ENCODE data around the gene MKKS. TPM values are rescaled to one million over a fixed set of nuclear protein-coding genes. Genes with fewer than 3 reads are reported as not detected.

MKKS gene
- total and polyA plus RNA-seq, 2 donors from 2014 or later = 17.8 to 49.2 TPM

DNA sequence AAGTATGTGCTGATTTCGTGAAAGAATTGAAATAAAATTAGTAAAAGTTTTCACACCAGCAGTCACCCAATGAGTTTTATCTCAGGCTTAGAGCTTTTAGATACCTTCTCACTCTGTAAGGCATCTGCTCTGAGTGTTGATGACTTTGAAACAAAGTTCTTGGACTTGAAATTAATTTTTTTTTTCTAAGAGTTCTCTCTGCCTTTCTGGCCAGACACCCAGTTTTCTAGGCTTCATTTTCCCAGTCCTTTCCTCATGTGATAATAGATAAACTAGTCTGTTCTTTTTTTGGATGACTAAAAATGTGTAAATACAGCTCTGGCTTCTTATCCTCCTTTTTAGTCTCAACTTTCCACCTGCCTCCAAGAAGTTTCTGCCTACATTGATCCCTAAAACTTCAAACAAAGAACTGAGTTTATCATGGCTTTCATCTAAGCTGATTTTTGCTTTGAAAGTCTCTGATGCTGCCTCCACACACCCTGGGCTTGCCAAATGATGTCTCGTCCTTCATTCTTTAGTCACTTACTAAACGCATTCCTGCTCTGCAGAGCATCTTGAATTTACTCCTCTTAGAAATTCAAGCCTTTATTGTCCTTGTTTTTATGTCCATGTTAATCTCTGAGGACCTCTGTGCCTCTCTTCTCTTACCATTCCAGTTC, 33.8 kb upstream of the MKKS start:
- no peak overlapping the region for H3K4me3 ChIP-seq (ENCODE audit: low read length in 3 of 3)
- no peaks in the 10 kb centered on the region for H3K9me3 ChIP-seq (ENCODE audit: control insufficient read depth in 2 of 3, insufficient read depth in 1 of 3, low read length in 3 of 3)
- no peak overlapping the region for H3K27ac ChIP-seq (ENCODE audit: low read depth in 2 of 2, low read length in 2 of 2)
- H3K36me3 ChIP-seq (ENCODE audit: control insufficient read depth in 2 of 3, insufficient read depth in 3 of 3, low read length in 3 of 3) = no peaks in the 10 kb centered on the region
- TF ChIP-seq, protein P1, sequence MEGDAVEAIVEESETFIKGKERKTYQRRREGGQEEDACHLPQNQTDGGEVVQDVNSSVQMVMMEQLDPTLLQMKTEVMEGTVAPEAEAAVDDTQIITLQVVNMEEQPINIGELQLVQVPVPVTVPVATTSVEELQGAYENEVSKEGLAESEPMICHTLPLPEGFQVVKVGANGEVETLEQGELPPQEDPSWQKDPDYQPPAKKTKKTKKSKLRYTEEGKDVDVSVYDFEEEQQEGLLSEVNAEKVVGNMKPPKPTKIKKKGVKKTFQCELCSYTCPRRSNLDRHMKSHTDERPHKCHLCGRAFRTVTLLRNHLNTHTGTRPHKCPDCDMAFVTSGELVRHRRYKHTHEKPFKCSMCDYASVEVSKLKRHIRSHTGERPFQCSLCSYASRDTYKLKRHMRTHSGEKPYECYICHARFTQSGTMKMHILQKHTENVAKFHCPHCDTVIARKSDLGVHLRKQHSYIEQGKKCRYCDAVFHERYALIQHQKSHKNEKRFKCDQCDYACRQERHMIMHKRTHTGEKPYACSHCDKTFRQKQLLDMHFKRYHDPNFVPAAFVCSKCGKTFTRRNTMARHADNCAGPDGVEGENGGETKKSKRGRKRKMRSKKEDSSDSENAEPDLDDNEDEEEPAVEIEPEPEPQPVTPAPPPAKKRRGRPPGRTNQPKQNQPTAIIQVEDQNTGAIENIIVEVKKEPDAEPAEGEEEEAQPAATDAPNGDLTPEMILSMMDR (IDR thresholded peaks at IDR 0.05; ENCODE audit: borderline replicate concordance, extremely low read depth, insufficient read depth) = no peak
- no peak for DNase-seq
- H3K9ac ChIP-seq (ENCODE audit: low read length in 3 of 3) = no peak overlapping the region
- intact Hi-C loops (cut with DNase I) = no loop called here
- no peaks in the 10 kb centered on the region for H3K27me3 ChIP-seq (ENCODE audit: control insufficient read depth, insufficient read depth, low read length)
- no peaks in the 10 kb centered on the region for H3K4me1 ChIP-seq (ENCODE audit: control insufficient read depth in 2 of 3, insufficient read depth in 2 of 3, low read depth in 1 of 3, low read length in 3 of 3)
- FAIRE-seq = no peak

DNA sequence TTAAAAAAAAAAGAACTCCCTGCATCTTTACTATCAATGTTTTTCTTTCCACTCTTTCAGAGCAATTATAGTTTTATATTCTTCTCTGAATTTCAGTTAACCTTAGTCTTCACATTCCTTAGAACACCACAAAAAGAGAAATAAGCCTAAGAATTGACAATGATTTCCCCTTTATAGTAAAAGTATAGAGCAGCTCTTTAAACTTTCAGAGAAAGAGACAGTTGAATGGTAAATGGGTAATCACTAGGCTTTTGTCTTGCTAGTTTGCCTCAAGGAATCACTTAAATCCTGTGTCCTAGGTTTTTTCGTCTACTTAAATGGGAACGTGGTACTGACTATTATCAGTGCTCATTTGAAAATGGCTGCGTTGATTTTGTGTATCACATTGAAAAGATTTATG, 32.8 kb upstream of the MKKS start:
- H3K9me3 ChIP-seq (ENCODE audit: control insufficient read depth in 2 of 3, insufficient read depth in 1 of 3, low read length in 3 of 3) = no peaks in the 10 kb centered on the region
- no peaks in the 10 kb centered on the region for H3K4me1 ChIP-seq (ENCODE audit: control insufficient read depth in 2 of 3, insufficient read depth in 2 of 3, low read depth in 1 of 3, low read length in 3 of 3)
- H3K27ac ChIP-seq (ENCODE audit: low read depth in 2 of 2, low read length in 2 of 2) = no peak overlapping the region
- TF ChIP-seq, protein P1 (IDR thresholded peaks at IDR 0.05; ENCODE audit: borderline replicate concordance, extremely low read depth, insufficient read depth) = no peak
- no peak overlapping the region for H3K4me3 ChIP-seq (ENCODE audit: low read length in 3 of 3)
- H3K9ac ChIP-seq (ENCODE audit: low read length in 3 of 3) = no peak overlapping the region
- no peak for DNase-seq
- intact Hi-C loops (cut with DNase I) = no loop called here
- FAIRE-seq = no peak
- H3K27me3 ChIP-seq (ENCODE audit: control insufficient read depth, insufficient read depth, low read length) = no peaks in the 10 kb centered on the region
- H3K36me3 ChIP-seq (ENCODE audit: control insufficient read depth in 2 of 3, insufficient read depth in 3 of 3, low read length in 3 of 3) = no peaks in the 10 kb centered on the region

DNA sequence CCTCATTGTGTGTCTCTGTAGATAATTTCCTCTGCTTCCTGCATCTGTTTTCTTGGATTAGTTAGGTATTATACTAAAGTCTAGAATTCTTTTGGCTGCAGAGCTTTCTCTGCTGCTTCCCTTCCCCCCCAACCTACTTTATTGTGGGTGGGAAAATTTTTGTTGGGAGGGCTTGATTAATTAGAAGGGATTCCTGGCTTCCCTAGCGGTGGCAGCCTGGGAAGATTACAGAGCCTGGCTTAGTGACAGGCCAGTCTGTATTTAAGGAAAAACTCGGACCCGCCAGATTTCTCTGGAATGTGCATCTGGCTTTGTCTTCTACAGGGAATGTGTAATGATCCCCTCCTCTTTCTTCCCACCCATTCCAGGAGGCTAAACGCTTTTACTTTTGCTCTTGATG, 32.3 kb upstream of the MKKS start:
- intact Hi-C loops (cut with DNase I) = no loop called here
- no peaks in the 10 kb centered on the region for H3K27me3 ChIP-seq (ENCODE audit: control insufficient read depth, insufficient read depth, low read length)
- H3K9me3 ChIP-seq (ENCODE audit: control insufficient read depth in 2 of 3, insufficient read depth in 1 of 3, low read length in 3 of 3) = no peaks in the 10 kb centered on the region
- H3K4me3 ChIP-seq (ENCODE audit: low read length in 3 of 3) = no peak overlapping the region
- no peaks in the 10 kb centered on the region for H3K4me1 ChIP-seq (ENCODE audit: control insufficient read depth in 2 of 3, insufficient read depth in 2 of 3, low read depth in 1 of 3, low read length in 3 of 3)
- DNase-seq (peak in 3 of 5 donors; percentile 9 to 66 (median 17)), FAIRE-seq (no peak)
- TF ChIP-seq, protein P1 (IDR thresholded peaks at IDR 0.05; ENCODE audit: borderline replicate concordance, extremely low read depth, insufficient read depth) = no peak
- no peak overlapping the region for H3K27ac ChIP-seq (ENCODE audit: low read depth in 2 of 2, low read length in 2 of 2)
- H3K36me3 ChIP-seq (ENCODE audit: control insufficient read depth in 2 of 3, insufficient read depth in 3 of 3, low read length in 3 of 3) = no peaks in the 10 kb centered on the region
- H3K9ac ChIP-seq (ENCODE audit: low read length in 3 of 3) = no peak overlapping the region

DNA sequence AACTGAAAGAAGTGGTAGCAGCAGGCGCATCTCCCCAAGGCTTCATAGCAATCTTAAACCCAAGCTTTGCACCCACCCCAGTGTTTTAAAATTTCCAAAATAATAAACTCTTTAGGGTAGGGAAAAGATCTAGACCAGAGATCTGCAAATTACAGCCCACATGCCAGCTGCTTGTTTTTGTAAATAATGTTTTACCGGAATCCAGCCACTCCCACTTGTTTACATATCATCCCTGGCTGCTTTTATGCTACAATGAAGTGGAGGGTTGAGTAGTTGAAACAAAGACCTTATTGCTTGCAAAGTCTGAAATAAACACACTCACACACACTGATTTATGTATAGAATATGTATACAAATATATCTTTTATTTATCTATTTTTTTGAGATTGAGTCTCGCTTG, 31.1 kb upstream of the MKKS start:
- Histone ChIP-seq H3K27me3 (ENCODE audit: control insufficient read depth, insufficient read depth, low read length) (no peaks in the 10 kb centered on the region), H3K36me3 (ENCODE audit: control insufficient read depth in 2 of 3, insufficient read depth in 3 of 3, low read length in 3 of 3) (no peaks in the 10 kb centered on the region), H3K4me3 (ENCODE audit: low read length in 3 of 3) (no peak overlapping the region), H3K9ac (ENCODE audit: low read length in 3 of 3) (no peak overlapping the region), H3K9me3 (ENCODE audit: control insufficient read depth in 2 of 3, insufficient read depth in 1 of 3, low read length in 3 of 3) (no peaks in the 10 kb centered on the region), H3K27ac (ENCODE audit: low read depth in 2 of 2, low read length in 2 of 2) (no peak overlapping the region), H3K4me1 (ENCODE audit: control insufficient read depth in 2 of 3, insufficient read depth in 2 of 3, low read depth in 1 of 3, low read length in 3 of 3) (no peaks in the 10 kb centered on the region)
- DNase-seq (no peak), FAIRE-seq (no peak)
- intact Hi-C loops (cut with DNase I) = no loop called here
- TF ChIP-seq, protein P1 (IDR thresholded peaks at IDR 0.05; ENCODE audit: borderline replicate concordance, extremely low read depth, insufficient read depth) = no peak

Measured in kidney (tissue), 14 donors.